Measurements from ENCODE around the gene ZNF439.
"Not testable (repeated sequence)": the region's sequence is repeated elsewhere in the genome, so short reads cannot be mapped to it uniquely, and the experiment has no call there.

The ZNF439 gene

DNA sequence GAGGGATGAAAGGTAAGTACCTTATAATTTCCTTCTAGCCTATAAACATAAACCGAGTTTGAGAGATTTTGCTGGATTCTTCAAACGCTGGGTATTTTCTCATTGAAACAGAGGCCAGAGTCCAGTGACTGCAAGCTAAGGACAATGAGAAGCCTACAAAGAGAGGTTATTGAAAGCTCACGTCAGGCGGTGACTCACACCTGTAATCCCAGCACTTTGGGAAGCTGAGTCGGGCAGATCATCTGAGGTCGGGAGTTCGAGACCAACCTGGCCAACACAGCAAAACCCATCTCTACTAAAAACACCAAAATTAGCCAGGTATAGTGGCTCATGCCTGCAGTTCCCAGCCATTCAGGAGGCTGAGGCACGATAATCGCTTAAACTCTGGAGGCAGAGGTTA, 24.1 kb downstream of the ZNF439 start:
- DNase-seq, result no peak

DNA sequence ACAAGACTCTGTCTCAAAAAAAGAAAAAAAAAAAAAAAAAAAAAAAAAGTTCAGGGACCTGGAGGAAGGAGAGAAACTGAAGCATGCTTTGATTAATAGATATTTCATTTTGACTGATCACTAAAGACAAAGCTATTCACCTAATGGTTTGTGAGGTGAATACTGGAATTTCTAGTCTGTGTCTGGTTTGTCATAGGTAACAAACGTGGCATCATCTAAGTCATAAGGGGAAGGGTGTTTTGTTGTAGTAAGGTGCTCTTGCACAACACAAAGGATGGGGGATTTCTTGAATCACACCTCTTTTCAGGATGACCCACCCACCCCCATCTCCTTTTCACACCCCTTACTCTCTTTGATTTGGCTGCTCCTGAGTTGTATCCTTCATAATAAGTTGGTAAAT, 25.2 kb downstream of the ZNF439 start:
- DNase-seq, result no peak

DNA sequence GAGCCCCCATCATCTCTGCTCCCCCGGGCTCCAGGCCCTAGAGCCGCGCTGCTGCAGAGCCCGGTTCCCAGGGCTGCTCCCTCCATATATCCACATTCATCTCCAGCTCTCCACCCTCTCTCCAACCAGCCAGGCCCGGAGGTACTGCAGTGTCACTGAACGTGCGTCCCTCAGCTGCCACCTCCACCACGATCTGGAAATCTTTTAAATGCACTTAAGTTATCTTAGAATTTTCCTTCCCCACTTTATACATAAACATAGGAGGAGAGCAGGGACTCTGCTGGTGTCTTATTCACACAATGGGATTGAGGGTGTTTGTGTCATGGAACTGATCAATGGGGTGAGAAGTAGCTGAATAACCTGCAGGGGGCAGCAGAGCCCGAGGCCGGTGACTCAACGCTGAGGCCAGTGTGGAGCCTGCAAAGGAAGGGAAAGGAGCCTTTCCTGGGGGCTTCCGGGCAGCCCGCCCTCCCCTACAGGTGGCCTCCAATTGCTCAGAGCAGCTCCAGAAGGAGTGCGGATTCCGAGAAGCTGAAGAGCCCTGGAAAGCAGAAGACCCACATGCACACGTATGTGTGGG, 31.3 kb downstream of the ZNF439 start:
- DNase-seq, result not testable (repeated sequence)

DNA sequence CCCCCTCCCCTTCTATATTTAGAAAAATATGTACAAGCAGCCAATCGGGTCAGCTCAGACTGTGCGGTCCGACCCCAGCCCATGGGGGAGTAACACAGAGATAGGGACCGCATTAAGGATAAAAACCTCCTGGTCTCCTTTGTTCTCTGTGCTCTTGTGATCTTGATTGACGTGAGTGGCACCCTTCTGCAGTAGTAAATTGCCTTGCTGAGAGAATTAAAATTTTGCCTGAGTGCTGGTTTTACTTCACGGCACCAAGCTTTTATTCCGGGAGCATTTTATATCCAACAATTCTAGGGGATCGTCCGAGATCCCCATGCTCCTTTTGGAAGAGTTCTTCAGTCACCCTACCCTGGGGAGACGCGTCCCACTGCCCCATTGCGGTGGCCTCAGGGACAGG, 32.1 kb downstream of the ZNF439 start:
- no peak for DNase-seq

DNA sequence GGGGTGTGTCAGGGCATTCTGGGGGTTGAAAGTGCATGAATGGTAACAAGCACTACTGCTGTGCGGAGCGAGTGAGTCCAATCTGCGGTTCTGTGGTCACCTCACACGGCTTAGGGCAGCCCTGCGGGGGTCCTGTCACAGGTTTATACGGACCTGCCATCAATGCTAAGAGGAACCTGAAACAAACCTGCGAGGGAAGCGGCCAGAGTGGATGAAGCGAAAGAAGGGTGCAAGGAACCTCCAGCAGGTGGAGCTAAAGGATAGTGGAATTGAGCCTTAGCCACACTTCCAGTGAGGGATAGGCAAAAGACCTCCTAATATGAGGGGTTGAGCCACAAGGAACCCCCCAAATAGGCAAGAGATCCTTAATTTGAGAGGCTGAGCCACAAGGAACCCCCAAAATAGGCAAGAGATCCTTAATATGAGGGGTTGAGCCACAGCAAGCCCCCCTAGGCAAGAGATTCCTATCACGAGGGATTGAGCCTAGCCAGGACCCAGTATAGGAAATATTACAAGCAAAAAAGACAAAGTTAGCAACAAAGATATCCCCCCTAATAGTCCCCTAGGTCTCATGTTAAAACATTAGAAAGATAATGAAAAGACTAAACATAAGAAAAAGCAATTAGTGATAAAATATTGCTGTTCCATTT, 32.8 kb downstream of the ZNF439 start:
- DNase-seq, result no peak

DNA sequence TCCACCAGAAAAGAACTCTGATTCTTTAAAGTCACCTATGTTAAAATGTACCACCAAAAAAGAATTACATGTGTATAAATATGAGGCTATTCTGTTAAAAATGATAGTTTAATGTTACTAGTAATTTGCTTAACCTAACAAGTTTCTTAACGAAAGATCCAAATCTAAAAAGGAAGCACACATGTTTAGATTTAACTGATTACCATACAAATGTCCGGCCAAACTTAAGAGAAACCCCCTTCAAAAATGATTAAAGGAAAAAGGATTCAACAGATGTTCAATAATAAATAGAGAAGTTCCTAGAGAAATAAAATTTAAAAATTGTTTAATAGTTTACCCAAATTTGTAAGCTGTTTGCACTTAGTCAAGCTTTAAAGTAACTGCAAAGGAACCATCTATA, 34.1 kb downstream of the ZNF439 start:
- DNase-seq, result no peak

DNA sequence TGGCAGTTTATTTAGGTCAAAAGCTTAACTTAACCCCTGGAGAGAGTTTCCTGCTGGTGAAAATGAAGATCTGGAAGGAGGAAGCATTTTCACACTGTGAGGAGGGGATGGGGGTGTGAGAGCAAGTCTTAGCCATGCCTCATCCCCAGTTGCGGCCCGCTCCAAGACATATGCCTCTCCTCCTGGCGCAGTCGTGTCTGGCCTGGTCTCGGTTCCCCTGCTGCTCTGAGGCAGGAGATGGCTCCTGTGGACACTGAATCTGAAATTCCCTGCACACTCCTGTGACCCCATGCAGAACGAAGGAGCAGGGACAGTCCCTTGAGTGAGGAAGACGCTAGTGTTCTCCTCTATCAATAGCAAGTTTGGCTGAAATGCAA, 38.7 kb downstream of the ZNF439 start:
- DNase-seq, result no peak

DNA sequence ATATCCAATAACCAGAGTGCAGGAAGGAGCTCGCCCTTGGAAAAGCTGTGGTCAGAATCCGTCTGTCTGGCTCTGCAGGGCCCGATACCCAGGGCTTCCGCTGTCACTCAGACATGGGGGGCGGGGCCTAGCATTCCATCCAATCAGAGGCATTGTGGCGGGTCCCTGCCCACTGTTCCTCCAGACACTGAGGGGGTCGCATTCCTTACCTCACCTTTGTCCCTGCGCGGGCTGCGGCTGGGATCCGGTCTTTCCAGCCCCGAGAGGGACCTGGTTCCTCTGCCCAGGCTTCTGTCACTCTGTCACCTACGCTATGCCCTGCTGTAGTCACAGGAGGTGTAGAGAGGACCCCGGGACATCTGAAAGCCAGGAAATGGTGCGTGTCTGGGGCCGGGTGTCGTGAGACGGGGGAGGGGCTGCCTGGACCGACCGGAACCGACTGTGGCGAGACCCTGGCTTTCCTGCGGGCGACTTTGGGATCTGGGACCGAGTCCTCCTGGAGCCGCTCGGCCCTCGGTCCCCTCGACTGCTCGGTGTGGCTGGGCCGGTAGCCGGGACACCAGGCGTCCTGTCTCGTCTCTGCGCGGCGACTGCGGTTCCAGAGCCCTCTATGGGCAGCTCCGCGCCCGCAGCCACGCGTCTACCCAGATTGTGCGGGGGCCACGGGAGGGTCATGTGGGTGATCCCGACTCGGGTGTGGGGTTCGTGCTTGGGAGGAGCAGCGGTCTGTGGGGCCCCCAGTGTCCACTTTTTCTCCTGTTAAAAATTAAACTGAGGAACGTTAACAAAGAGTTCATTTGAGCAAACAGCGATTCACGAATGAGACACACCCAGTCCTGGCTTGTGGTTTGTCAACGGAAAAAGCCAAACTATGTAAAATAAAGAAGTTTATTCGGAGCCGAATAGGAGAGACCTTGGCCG, 39.3 kb downstream of the ZNF439 start, which contains the start of gene ZNF69:
TSS of gene ZNF69 (plus strand) at position 172 of the 921 bp plus-strand sequence. CDS start at position 314, 142 bp downstream.
- peak; percentile 36 for DNase-seq

DNA sequence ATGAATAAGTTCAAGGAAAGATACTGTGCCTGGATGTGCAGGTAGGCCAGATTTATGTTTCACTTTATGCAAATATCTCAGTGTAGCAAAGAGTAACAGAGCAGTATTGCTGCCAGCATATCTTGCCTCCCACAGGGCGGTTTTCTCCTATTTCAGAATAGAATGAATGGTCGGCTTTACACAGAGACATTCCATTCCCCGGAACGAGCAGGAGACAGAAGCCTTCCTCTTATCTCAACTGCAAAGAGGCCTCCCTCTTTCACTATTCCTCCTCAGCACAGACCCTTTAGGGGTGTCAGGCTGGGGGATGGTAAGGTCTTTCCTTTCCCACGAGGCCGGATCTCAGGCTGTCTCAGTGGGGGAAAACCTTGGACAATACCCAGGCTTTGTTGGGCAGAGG, 41.4 kb downstream of the ZNF439 start:
- not testable (repeated sequence) for DNase-seq

DNA sequence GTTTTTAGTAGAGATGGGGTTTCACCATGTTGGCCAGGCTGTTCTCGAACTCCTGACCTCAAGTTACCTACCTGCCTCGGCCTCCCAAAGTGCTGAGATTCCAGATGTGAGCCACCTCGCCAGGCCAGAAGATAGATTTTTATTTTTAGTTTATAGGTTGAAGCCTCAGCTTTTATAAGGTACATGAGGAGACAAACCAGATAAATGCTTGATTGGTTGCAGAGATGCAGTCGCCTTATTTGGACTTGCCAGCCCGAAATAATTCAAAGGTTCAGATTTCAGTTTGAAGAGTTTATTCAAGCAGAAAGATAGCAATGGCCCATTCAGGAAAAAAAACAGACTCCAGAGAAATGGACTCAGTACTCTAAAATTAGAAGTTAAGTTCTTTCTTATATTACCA, 42.1 kb downstream of the ZNF439 start:
- DNase-seq, result no peak

DNA sequence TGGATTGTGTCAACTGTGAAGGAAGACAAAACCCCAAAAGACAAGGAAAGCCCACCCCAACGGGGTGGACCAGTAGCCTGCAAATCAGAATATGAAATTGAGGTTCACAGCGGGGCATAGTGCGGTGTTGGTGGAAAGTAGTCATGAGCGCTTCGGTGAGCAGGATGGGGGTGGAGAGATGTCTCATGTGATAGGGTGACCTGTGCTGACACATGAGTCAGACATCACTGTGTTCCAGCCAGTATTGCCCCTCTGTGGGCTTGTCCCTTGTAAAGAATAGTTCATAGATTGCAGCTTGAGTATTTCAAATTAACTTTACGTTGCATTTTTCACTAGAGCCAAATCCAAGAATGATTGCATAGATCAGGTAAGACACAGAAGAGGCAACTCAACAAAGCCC, 46.3 kb downstream of the ZNF439 start:
- no peak for DNase-seq

DNA sequence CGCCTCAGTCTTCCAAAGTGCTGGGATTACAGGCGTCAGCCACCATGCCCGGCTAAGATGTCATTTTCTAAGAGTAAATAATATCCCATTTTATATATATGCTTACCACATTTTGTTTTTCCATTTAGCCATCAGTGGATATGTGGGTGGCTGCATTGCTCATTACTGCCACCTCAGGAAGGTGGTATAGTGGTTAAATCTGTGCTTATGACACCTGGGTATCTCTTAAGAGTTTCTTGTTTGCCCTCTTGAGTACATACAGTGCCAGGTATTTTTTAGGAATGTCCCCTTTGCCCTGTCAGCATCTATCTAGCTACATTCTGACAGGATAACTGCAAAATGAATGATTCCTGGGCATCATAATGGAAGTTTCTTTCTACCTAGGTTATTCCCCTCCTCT, 53.7 kb downstream of the ZNF439 start:
- no peak for DNase-seq

DNA sequence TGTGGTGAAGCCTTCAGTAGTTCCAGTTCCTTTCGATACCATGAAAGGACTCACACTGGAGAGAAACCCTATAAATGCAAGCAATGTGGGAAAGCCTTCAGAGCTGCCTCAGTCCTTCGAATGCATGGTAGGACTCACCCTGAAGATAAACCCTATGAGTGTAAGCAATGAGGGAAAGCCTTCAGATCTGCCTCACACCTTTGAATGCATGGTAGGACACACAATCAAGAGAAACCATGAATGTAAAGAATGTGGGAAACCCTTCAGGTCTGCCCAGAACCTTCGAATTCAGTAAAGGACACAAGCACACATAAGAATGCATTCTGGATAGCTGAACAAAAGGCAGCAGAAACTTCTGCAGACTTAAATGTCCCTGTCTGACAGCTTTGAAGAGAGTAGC, 57.4 kb downstream of the ZNF439 start:
- no peak for DNase-seq

DNA sequence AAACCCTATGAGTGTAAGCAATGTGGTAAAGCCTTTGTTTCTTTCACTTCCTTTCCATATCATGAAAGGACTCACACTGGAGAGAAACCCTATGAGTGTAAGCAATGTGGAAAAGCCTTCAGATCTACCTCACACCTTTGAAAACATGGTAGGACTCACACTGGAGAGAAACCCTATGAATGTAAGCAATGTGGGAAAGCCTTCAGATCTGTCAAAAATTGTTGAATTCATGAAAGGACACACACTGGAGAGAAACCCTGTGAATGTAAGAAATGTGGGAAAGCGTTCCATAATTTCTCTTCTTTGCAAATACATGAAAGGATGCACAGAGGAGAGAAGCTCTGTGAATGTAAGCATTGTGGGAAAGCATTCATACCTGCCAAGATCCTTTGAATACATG, 63.4 kb downstream of the ZNF439 start:
- DNase-seq, result not testable (repeated sequence)

DNA sequence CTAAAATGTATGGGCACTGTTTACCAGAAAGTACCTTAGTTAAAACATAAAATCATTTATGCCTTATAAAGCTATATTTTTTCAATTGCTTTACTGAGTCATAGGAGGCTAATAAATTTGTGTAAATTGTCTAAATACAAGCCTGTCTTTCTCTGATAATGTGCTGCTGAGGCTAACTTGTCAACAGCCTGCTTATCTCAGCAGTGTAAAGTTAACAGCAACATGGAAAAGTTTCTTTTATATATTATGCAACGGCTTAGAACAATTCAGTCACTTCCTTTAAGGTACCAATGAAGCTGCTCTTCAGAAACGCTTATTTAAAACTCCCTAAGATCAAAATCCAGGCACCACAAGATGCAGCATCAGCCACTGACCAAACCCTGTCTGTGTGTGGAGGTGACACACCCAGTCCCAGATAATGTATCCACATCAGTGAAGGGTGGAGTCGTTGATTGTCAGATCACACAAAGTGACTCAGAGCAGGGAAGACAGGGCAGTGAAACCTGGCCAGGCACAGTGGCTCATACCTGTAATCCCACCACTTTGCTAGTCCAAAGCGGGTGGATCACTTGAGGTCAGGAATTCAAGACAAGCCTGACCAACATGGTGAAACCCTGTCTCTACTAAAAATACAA, 66.0 kb downstream of the ZNF439 start:
- not testable (repeated sequence) for DNase-seq
